ENCODE measurements around the gene REP15.
"Not testable (repeated sequence)": the region's sequence is repeated elsewhere in the genome, so short reads cannot be mapped to it uniquely, and the experiment has no call there.

Gene REP15

GRCh38 chr12:27696293-27696652 lies at the start of gene REP15:
Gene REP15 (plus strand): TSS chr12:27696447. CDS start chr12:27696563, 116 bp downstream.
- DNase-seq: no peak

GRCh38 chr12:27650011-27650410 lies 46.2 kb upstream of the REP15 start:
- no peak for DNase-seq

GRCh38 chr12:27651201-27651600 lies 45.0 kb upstream of the REP15 start:
- no peak for DNase-seq

GRCh38 chr12:27652174-27652763 lies 44.0 kb upstream of the REP15 start:
- peak; percentile 73 to 76 for DNase-seq

- DNase-seq: no peak
These were observed 42.6 kb upstream of the REP15 start for GRCh38 chr12:27653661-27654060.

GRCh38 chr12:27655476-27655875 lies 40.8 kb upstream of the REP15 start:
- not testable (repeated sequence) for DNase-seq

- no peak for DNase-seq
These were observed 39.0 kb upstream of the REP15 start for GRCh38 chr12:27657296-27657695.

- DNase-seq: no peak
These were observed 30.5 kb upstream of the REP15 start for GRCh38 chr12:27665704-27666103.

GRCh38 chr12:27666510-27666909 lies 29.7 kb upstream of the REP15 start:
- DNase-seq: no peak

- no peak for DNase-seq
These were observed 28.7 kb upstream of the REP15 start for GRCh38 chr12:27667540-27667939.

GRCh38 chr12:27672051-27672450 lies 24.2 kb upstream of the REP15 start:
- no peak for DNase-seq

GRCh38 chr12:27672643-27673042 lies 23.6 kb upstream of the REP15 start:
- no peak for DNase-seq

GRCh38 chr12:27673101-27673718 lies 23.0 kb upstream of the REP15 start:
- DNase-seq: no peak

GRCh38 chr12:27674989-27675388 lies 21.3 kb upstream of the REP15 start:
- DNase-seq: no peak

GRCh38 chr12:27680619-27681018 lies 15.6 kb upstream of the REP15 start:
- no peak for DNase-seq

- DNase-seq: no peak
These were observed 13.7 kb upstream of the REP15 start for GRCh38 chr12:27682534-27682933.

- no peak for DNase-seq
These were observed 11.0 kb upstream of the REP15 start for GRCh38 chr12:27685274-27685673.

- no peak for DNase-seq
These were observed 10.1 kb upstream of the REP15 start for GRCh38 chr12:27686147-27686546.

GRCh38 chr12:27688671-27689070 lies 7.6 kb upstream of the REP15 start:
- no peak for DNase-seq

- no peak for DNase-seq
These were observed 6.6 kb upstream of the REP15 start for GRCh38 chr12:27689558-27690180.

- DNase-seq: no peak
These were observed 2.8 kb upstream of the REP15 start for GRCh38 chr12:27693403-27693802.

GRCh38 chr12:27695556-27696292 lies 523 bp upstream of the REP15 start:
- DNase-seq: no peak

GRCh38 chr12:27696864-27697564 lies 767 bp downstream of the REP15 start:
- no peak for DNase-seq
